Mucosa of descending colon (tissue), 3 donors: Measurements from ENCODE around the gene IL16. TPM values are rescaled to one million over a fixed set of nuclear protein-coding genes. Genes with fewer than 3 reads are reported as not detected.

Source experiments
- ATAC-seq: fragments of 200-7000 bp; cut with Tn5 transposase; one replicate; pipeline ENCODE4 v1.9.1; 2020; ENCODE audit warnings: mild to moderate bottlenecking, moderate library complexity
- DNase-seq, 3 donors: peaks; one replicate each; pipeline ENCODE4 v3.0.0-alpha.2; 2020
- H3K36me3 ChIP-seq: fragments of 200-600 bp; one replicate; pipeline ENCODE4 v1.8.0; 2021; ENCODE audit warnings: low read depth, mild to moderate bottlenecking
- H3K4me1 ChIP-seq: fragments of 200-600 bp; one replicate; pipeline ENCODE4 v1.8.0; 2021; ENCODE audit warnings: low read depth, mild to moderate bottlenecking
- H3K4me3 ChIP-seq: fragments of 200-600 bp; one replicate; pipeline ENCODE4 v1.8.0; 2021; ENCODE audit warnings: mild to moderate bottlenecking
- H3K9me3 ChIP-seq: fragments of 200-600 bp; one replicate; pipeline ENCODE4 v1.8.0; 2021; ENCODE audit warnings: mild to moderate bottlenecking
- intact Hi-C, 2 donors: fragments of 100-400 bp; cut with DNase I in 1 of 2; cut with micrococcal nuclease in 1 of 2; formaldehyde crosslinking; loops; one replicate each; pipeline versions ENCODE4 v1.11.0 to v1.11.1; 2022; cut with DNase I, micrococcal nuclease
- total RNA-seq, 3 donors: library from RNA; stranded (reverse); fragmentation: NEBNext Ultra II Directional in 2 of 3; extraction: Animal tissue kit (Norgen Biotek cat#: 25700) in 2 of 3; gene quantifications; one replicate each; pipeline versions ENCODE4 v1.2.1 to v1.2.4, GENCODE V29; 2021 to 2023
- TF ChIP-seq, protein P1 (sequence below): fragments of 200-600 bp; IDR thresholded peaks from one replicate; pipeline ENCODE4 v1.8.0; 2022; ENCODE audit warnings: antibody characterized with exemption, mild to moderate bottlenecking
- donor health status: DM: no; HTN: no; CAD: no; lungs with moderate emphysema.
- donor health status: DM: no; HTN: no; CAD: no.
- donor health status: DM: no; HTN: yes; CAD: no.

The IL16 gene
- total RNA-seq, 3 donors from 2014 or later: 6.2 to 9.5 (median 8.4) TPM

DNA sequence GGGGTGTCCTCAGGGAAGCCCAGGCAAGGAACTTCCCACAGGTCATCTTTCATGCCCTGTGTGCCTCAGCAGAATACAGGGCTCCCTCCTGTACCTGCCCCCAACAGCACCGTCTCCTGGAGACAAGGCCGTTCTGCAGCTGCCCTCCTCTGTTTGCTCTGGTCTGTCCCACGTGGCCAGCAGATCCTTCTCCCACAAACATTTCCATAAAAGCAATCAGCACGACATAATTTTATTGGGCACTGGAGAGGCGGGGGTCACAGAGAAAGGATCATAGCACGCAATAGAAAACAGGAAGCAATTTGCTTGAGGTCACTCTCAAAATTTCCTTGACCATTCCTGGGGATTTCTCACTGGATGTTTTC lies 97.8 kb downstream of the IL16 start:
- H3K9me3 ChIP-seq: no peaks in the 10 kb centered on the region
- DNase-seq: peak in 1 of 3 donors; percentile 48
- H3K4me1 ChIP-seq: no peaks in the 10 kb centered on the region
- no peaks in the 10 kb centered on the region for H3K36me3 ChIP-seq
- peak; percentile 53 for ATAC-seq
- TF ChIP-seq, protein P1, sequence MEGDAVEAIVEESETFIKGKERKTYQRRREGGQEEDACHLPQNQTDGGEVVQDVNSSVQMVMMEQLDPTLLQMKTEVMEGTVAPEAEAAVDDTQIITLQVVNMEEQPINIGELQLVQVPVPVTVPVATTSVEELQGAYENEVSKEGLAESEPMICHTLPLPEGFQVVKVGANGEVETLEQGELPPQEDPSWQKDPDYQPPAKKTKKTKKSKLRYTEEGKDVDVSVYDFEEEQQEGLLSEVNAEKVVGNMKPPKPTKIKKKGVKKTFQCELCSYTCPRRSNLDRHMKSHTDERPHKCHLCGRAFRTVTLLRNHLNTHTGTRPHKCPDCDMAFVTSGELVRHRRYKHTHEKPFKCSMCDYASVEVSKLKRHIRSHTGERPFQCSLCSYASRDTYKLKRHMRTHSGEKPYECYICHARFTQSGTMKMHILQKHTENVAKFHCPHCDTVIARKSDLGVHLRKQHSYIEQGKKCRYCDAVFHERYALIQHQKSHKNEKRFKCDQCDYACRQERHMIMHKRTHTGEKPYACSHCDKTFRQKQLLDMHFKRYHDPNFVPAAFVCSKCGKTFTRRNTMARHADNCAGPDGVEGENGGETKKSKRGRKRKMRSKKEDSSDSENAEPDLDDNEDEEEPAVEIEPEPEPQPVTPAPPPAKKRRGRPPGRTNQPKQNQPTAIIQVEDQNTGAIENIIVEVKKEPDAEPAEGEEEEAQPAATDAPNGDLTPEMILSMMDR: no peak
- intact Hi-C loops: no loop called here
- no peak overlapping the region for H3K4me3 ChIP-seq

DNA sequence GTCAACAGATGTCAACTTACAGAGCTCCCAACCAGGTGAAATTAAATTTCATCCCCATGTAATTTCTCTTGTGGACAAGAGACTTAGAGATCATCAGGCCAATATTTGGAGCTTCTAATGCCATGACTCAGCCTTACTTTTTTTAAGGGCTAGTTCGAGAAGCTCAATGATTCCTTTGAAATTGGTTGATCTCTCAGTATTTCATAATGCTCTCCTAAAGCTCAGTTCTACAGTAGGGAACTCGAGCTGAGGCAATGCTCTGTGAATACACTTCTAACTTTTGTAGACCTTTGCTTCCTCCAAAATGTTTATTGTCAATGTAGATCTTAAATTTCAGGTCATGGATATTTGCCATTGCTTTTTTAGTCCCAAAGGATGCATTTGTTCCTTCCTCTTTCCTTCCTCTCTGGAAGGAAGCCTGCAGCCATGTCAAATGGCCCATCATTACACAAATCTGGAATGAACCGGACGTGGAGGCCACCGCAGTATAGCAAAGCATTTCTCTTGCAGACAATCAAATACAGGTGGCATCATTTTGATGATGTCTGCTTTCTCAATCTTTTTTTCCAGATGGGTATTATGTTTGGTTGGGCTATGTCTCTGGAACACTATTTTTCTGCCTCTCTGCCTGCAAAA lies 98.9 kb downstream of the IL16 start:
- TF ChIP-seq, protein P1: no peak
- intact Hi-C loops: no loop called here
- Histone ChIP-seq H3K4me1 (no peaks in the 10 kb centered on the region), H3K9me3 (no peaks in the 10 kb centered on the region), H3K36me3 (no peaks in the 10 kb centered on the region), H3K4me3 (no peak overlapping the region)
- DNase-seq (no peak), ATAC-seq (no peak)

DNA sequence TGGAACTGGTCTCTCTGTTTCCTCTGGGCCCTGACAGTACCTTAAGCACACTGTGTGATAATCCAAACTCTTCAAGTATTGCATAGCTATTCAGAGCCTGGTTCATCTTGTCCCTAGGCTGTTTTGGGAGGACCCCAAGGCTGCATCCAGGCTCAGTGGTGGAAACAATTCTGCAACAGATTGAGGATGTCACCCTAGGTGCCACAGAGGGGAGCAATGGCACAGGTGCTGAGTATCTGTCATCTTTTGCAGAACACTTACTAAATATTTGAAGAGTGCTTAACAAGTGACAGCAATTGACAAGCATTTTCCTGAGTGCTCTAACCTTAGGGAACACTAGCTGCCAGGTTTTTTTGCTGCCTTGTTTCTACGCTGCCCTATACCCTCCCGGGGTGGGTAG lies 99.5 kb downstream of the IL16 start:
- H3K4me1 ChIP-seq: no peaks in the 10 kb centered on the region
- intact Hi-C loops: no loop called here
- DNase-seq (no peak), ATAC-seq (no peak)
- no peaks in the 10 kb centered on the region for H3K36me3 ChIP-seq
- H3K4me3 ChIP-seq: no peak overlapping the region
- TF ChIP-seq, protein P1: no peak
- no peaks in the 10 kb centered on the region for H3K9me3 ChIP-seq

DNA sequence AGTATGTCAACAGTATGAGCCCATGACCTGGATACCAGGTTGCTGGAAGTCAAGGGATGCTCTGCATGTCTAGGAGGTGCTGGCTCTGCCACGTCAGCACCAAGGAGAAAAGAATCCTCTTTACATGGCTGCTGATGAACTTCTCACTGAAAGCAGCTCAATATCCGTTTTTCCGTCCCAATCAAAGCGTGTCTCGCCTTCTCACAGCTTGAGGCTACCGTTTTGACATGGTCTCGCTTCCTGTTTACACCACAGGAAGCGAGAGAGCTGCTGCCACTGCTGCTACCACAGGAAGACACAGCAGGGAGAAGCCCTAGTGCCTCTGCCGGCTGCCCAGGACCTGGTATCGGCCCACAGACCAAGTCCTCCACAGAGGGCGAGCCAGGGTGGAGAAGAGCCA lies 100.0 kb downstream of the IL16 start:
- intact Hi-C loops: no loop called here
- TF ChIP-seq, protein P1: no peak

DNA sequence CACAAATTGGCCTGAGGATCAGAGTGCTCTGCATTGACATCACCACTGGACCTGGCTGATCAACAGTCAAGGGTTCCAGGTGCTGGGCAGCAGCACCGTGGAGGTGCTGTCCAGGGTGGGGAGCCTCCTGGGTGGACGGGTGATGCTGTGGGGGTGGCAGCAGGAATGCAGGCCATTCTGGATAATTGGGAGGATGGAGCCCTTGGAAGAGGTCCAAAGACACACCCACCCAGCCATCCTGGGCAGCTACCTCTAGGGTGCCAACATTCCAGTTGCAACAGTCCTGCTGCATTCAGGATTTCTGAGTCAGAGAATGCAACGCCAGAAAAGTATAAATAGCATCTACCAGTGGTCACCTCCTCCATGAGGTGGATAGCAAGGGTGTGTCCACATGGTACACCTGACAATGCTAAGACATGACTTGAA lies 100.5 kb downstream of the IL16 start:
- TF ChIP-seq, protein P1: no peak
- DNase-seq (no peak), ATAC-seq (no peak)
- Histone ChIP-seq H3K36me3 (no peaks in the 10 kb centered on the region), H3K4me3 (peak overlapping the region; percentile 7), H3K9me3 (no peaks in the 10 kb centered on the region), H3K4me1 (no peaks in the 10 kb centered on the region)
- intact Hi-C loops: no loop called here

More for the DNA sequence above, 100.0 kb downstream of the IL16 start:
- ATAC-seq (peak; percentile 71), DNase-seq (peak; percentile 62 to 86 (median 63))
- Histone ChIP-seq H3K4me3 (no peak overlapping the region), H3K4me1 (no peaks in the 10 kb centered on the region), H3K9me3 (no peaks in the 10 kb centered on the region), H3K36me3 (no peaks in the 10 kb centered on the region)
